ENCODE data around the gene GRIK5.

Gene GRIK5

GRCh38 chr19:42075616-42076379, 5.8 kb upstream of the GRIK5 start, which contains the start of gene ZNF574:
Gene ZNF574 (plus strand): TSS chr19:42076166. CDS start chr19:42078607, 2,441 bp downstream.
- peak; percentile 100 for DNase-seq (ENCODE audit: low spot score)

GRCh38 chr19:42075364-42075615, 5.3 kb upstream of the GRIK5 start:
- DNase-seq (ENCODE audit: low spot score) = no peak

GRCh38 chr19:42074513-42075363, 4.7 kb upstream of the GRIK5 start:
- DNase-seq (ENCODE audit: low spot score) = peak; percentile 38

GRCh38 chr19:42071247-42071646, 1.2 kb upstream of the GRIK5 start:
- no peak for DNase-seq (ENCODE audit: low spot score)

- no peak for DNase-seq (ENCODE audit: low spot score)
Measured at GRCh38 chr19:42068756-42069571, 1.0 kb downstream of the GRIK5 start.

GRCh38 chr19:42068361-42068755, 1.6 kb downstream of the GRIK5 start:
- no peak for DNase-seq (ENCODE audit: low spot score)

- DNase-seq (ENCODE audit: low spot score) = no peak
Measured at GRCh38 chr19:42067315-42067888, 2.6 kb downstream of the GRIK5 start.

GRCh38 chr19:42066075-42066754, 3.8 kb downstream of the GRIK5 start:
- peak; percentile 42 for DNase-seq (ENCODE audit: low spot score)

GRCh38 chr19:42065511-42065910, 4.5 kb downstream of the GRIK5 start:
- no peak for DNase-seq (ENCODE audit: low spot score)

GRCh38 chr19:42065051-42065450, 5.0 kb downstream of the GRIK5 start:
- no peak for DNase-seq (ENCODE audit: low spot score)

- no peak for DNase-seq (ENCODE audit: low spot score)
Measured at GRCh38 chr19:42064432-42064831, 5.6 kb downstream of the GRIK5 start.

- DNase-seq (ENCODE audit: low spot score) = no peak
Measured at GRCh38 chr19:42062381-42062780, 7.6 kb downstream of the GRIK5 start.

GRCh38 chr19:42060117-42060516, 9.9 kb downstream of the GRIK5 start:
- no peak for DNase-seq (ENCODE audit: low spot score)

- no peak for DNase-seq (ENCODE audit: low spot score)
Measured at GRCh38 chr19:42059196-42059595, 10.8 kb downstream of the GRIK5 start.

GRCh38 chr19:42057846-42058245, 12.2 kb downstream of the GRIK5 start:
- no peak for DNase-seq (ENCODE audit: low spot score)

GRCh38 chr19:42054205-42054604, 15.8 kb downstream of the GRIK5 start:
- no peak for DNase-seq (ENCODE audit: low spot score)

GRCh38 chr19:42053037-42053935, 16.7 kb downstream of the GRIK5 start:
- DNase-seq (ENCODE audit: low spot score) = no peak

- DNase-seq (ENCODE audit: low spot score) = no peak
Measured at GRCh38 chr19:42052241-42052863, 17.7 kb downstream of the GRIK5 start.

- DNase-seq (ENCODE audit: low spot score) = peak; percentile 90
Measured at GRCh38 chr19:42051166-42052115, 18.6 kb downstream of the GRIK5 start.

All from kidney tubule cell (primary cell).